HepG2 (cell line): Measurements from ENCODE around the gene ETF1. TPM values are rescaled to one million over a fixed set of nuclear protein-coding genes. Genes with fewer than 3 reads are reported as not detected.

ENCODE experiments used
- AHR ChIP-seq: IDR thresholded peaks from 2 replicates; pipeline ENCODE4 v1.6.1; 2018; ENCODE audit warnings: missing genetic modification reagents, missing compliant biosample characterization
- EZH2 ChIP-seq: conservative IDR thresholded peaks from 2 replicates; pipeline ENCODE4 v1.6.1; 2012; ENCODE audit warnings: mild to moderate bottlenecking, low read depth, low read length, moderate library complexity
- IRF2 ChIP-seq: IDR thresholded peaks from 2 replicates; pipeline ENCODE4 v1.6.1; 2018; ENCODE audit warnings: missing genetic modification reagents, missing compliant biosample characterization
- MBNL3 ChIP-seq: fragments of 250-450 bp; sonication (Bioruptor Pico); conservative IDR thresholded peaks from 2 replicates; pipeline ENCODE4 v1.8.0; 2022; ENCODE audit warnings: mild to moderate bottlenecking, inconsistent platforms
- NFYB ChIP-seq: sonication (generic); formaldehyde crosslinking; IDR thresholded peaks from 2 replicates; pipeline ENCODE4 v1.4.0; 2020; ENCODE audit warnings: missing genetic modification reagents
- PHF20 ChIP-seq: sonication (generic); formaldehyde crosslinking; IDR thresholded peaks from 2 replicates; pipeline ENCODE4 v1.5.0; 2020; ENCODE audit warnings: mild to moderate bottlenecking, missing genetic modification reagents
- POLR2G ChIP-seq: fragments of 200-400 bp; formaldehyde crosslinking; IDR thresholded peaks from 2 replicates; pipeline ENCODE4 v1.6.1; 2018; ENCODE audit warnings: mild to moderate bottlenecking, low read depth, low read length, moderate library complexity
- REL ChIP-seq: sonication (generic); formaldehyde crosslinking; conservative IDR thresholded peaks from 2 replicates; pipeline ENCODE4 v1.8.0; 2022; ENCODE audit warnings: mild to moderate bottlenecking, missing genetic modification reagents, moderate library complexity
- ZNF260 ChIP-seq: sonication (generic); formaldehyde crosslinking; IDR thresholded peaks from 2 replicates; pipeline ENCODE4 v1.4.0; 2020; ENCODE audit warnings: missing genetic modification reagents, low read depth, mild to moderate bottlenecking, borderline replicate concordance
- ZNF326 ChIP-seq: sonication (generic); formaldehyde crosslinking; IDR thresholded peaks from 2 replicates; pipeline ENCODE4 v1.4.0; 2020; ENCODE audit warnings: missing genetic modification reagents, borderline replicate concordance
- ZNF556 ChIP-seq: sonication (generic); formaldehyde crosslinking; IDR thresholded peaks from 2 replicates; pipeline ENCODE4 v1.4.0; 2020; ENCODE audit warnings: mild to moderate bottlenecking, missing genetic modification reagents, borderline replicate concordance
- ZNF776 ChIP-seq: sonication (generic); formaldehyde crosslinking; IDR thresholded peaks from 2 replicates; pipeline ENCODE4 v1.4.0; 2020; ENCODE audit warnings: mild to moderate bottlenecking, missing genetic modification reagents
- polyA plus RNA-seq, 8 experiments: library from polyadenylated mRNA; depleted of rRNA in 3 of 8; stranded (reverse) in 7 of 8; unstranded in 1 of 8; fragments of >200 nt; fragmentation: Illumina TruSeq in 4 of 8; extraction: Trizol in 4 of 8; gene quantifications; 2 replicates each; pipeline versions ENCODE4 v1.2.1 to v1.2.3, GENCODE V29; 2011 to 2016; ENCODE audit warnings: low read depth in 4 of 8, missing spikeins in 1 of 8, mixed read lengths in 1 of 8; ENCODE audit not compliant: insufficient read depth in 1 of 8
- total RNA-seq, 5 experiments: library from RNA; depleted of rRNA; stranded (reverse); fragments of >200 nt; fragmentation: Illumina TruSeq; extraction: Trizol; gene quantifications; 2 replicates each; pipeline ENCODE4 v1.2.3, GENCODE V29; 2016; ENCODE audit warnings: low read depth in 1 of 5
- TF ChIP-seq, protein P1 (sequence below): sonication (generic); formaldehyde crosslinking; IDR thresholded peaks from 2 replicates; pipeline ENCODE4 v1.8.0; 2022; ENCODE audit warnings: mild to moderate bottlenecking, missing genetic modification reagents, moderate library complexity
- TF ChIP-seq, protein P2 (sequence below): sonication (generic); formaldehyde crosslinking; IDR thresholded peaks from 2 replicates; pipeline ENCODE4 v1.4.0; 2020; ENCODE audit warnings: missing genetic modification reagents
- TF ChIP-seq, protein P3 (sequence below): sonication (generic); formaldehyde crosslinking; IDR thresholded peaks from 2 replicates; pipeline ENCODE4 v1.9.0; 2021; ENCODE audit warnings: missing genetic modification reagents, mild to moderate bottlenecking, borderline replicate concordance
- TF ChIP-seq, protein P4 (sequence below): IDR thresholded peaks from 2 replicates; pipeline ENCODE4 v1.6.1; 2016; ENCODE audit warnings: missing genetic modification reagents, missing compliant biosample characterization
- TF ChIP-seq, protein P5 (sequence below): sonication (generic); formaldehyde crosslinking; IDR thresholded peaks from 2 replicates; pipeline ENCODE4 v1.5.0; 2020; ENCODE audit warnings: mild to moderate bottlenecking, missing genetic modification reagents, borderline replicate concordance
- TF ChIP-seq, protein P6 (sequence below): sonication (generic); formaldehyde crosslinking; IDR thresholded peaks from 2 replicates; pipeline ENCODE4 v1.8.1; 2023; ENCODE audit warnings: missing genetic modification reagents, mild to moderate bottlenecking, borderline replicate concordance
- TF ChIP-seq, protein P7 (sequence below): sonication (generic); formaldehyde crosslinking; IDR thresholded peaks from 2 replicates; pipeline ENCODE4 v1.5.0; 2020; ENCODE audit warnings: mild to moderate bottlenecking, low read depth, missing genetic modification reagents, borderline replicate concordance

Gene ETF1
- total and polyA plus RNA-seq, 2 of the 13 experiments (the other 11 are each of a cell fraction or from before 2014, with no cell fraction given) = 52.1 to 184 TPM

DNA sequence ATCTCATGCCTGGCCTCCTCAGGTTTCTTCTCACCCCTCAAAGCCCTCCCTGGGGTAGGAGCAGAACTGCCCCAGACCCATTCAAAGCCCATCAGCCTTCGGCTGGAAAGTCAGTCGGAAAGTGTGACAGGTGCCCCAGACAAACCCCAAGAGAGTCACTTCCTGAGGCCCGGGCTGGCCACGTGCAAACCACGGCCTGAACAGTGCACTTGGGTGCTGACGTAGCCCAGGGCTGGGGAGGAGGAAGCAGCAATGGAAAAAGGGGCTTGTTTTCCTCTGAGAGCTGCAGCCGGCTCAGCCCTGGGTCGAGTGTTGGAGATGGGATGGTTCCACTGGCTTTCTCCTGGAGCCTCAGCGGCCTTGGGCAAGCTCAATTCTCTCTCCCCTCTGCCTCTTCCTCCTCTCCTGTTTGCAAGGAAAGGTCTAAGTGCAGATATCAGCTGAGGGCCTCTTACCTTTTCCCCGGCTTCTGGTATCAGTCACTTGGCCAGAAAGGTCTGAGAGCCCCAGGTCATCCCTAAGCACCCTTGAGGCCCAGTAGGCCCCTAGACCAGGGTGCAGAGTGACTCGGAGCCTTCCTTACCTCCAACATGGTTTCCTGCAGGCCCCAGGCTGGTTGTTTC, 83.6 kb downstream of the ETF1 start (continued):
- TF ChIP-seq PHF20 (CRISPR knock-in tag) (peak; percentile 61), ZNF260 (no peak), EZH2 (no peak), MBNL3 (no peak), ZNF776 (CRISPR knock-in tag) (peak; percentile 63; the same call in 1 of the 2 replicates), POLR2G (no peak), REL (CRISPR knock-in tag) (no peak), NFYB (CRISPR knock-in tag) (no peak), AHR (CRISPR knock-in tag) (no peak), ZNF556 (CRISPR knock-in tag) (no peak), ZNF326 (CRISPR knock-in tag) (no peak), IRF2 (CRISPR knock-in tag) (peak; percentile 43; the same call in 1 of the 2 replicates)
- TF ChIP-seq, protein P1, sequence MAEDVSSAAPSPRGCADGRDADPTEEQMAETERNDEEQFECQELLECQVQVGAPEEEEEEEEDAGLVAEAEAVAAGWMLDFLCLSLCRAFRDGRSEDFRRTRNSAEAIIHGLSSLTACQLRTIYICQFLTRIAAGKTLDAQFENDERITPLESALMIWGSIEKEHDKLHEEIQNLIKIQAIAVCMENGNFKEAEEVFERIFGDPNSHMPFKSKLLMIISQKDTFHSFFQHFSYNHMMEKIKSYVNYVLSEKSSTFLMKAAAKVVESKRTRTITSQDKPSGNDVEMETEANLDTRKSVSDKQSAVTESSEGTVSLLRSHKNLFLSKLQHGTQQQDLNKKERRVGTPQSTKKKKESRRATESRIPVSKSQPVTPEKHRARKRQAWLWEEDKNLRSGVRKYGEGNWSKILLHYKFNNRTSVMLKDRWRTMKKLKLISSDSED (CRISPR knock-in tag) = no peak
- TF ChIP-seq, protein P2, sequence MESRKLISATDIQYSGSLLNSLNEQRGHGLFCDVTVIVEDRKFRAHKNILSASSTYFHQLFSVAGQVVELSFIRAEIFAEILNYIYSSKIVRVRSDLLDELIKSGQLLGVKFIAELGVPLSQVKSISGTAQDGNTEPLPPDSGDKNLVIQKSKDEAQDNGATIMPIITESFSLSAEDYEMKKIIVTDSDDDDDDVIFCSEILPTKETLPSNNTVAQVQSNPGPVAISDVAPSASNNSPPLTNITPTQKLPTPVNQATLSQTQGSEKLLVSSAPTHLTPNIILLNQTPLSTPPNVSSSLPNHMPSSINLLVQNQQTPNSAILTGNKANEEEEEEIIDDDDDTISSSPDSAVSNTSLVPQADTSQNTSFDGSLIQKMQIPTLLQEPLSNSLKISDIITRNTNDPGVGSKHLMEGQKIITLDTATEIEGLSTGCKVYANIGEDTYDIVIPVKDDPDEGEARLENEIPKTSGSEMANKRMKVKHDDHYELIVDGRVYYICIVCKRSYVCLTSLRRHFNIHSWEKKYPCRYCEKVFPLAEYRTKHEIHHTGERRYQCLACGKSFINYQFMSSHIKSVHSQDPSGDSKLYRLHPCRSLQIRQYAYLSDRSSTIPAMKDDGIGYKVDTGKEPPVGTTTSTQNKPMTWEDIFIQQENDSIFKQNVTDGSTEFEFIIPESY (CRISPR knock-in tag) = 0 out of 2 replicates have a peak, but pooled peaks have one; percentile 11
- TF ChIP-seq, protein P3, sequence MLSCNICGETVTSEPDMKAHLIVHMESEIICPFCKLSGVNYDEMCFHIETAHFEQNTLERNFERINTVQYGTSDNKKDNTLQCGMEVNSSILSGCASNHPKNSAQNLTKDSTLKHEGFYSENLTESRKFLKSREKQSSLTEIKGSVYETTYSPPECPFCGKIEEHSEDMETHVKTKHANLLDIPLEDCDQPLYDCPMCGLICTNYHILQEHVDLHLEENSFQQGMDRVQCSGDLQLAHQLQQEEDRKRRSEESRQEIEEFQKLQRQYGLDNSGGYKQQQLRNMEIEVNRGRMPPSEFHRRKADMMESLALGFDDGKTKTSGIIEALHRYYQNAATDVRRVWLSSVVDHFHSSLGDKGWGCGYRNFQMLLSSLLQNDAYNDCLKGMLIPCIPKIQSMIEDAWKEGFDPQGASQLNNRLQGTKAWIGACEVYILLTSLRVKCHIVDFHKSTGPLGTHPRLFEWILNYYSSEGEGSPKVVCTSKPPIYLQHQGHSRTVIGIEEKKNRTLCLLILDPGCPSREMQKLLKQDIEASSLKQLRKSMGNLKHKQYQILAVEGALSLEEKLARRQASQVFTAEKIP (CRISPR knock-in tag) = no peak
- TF ChIP-seq, protein P4, sequence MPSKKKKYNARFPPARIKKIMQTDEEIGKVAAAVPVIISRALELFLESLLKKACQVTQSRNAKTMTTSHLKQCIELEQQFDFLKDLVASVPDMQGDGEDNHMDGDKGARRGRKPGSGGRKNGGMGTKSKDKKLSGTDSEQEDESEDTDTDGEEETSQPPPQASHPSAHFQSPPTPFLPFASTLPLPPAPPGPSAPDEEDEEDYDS (CRISPR knock-in tag) = peak; percentile 22; the same call in 1 of the 2 replicates
- TF ChIP-seq, protein P5, sequence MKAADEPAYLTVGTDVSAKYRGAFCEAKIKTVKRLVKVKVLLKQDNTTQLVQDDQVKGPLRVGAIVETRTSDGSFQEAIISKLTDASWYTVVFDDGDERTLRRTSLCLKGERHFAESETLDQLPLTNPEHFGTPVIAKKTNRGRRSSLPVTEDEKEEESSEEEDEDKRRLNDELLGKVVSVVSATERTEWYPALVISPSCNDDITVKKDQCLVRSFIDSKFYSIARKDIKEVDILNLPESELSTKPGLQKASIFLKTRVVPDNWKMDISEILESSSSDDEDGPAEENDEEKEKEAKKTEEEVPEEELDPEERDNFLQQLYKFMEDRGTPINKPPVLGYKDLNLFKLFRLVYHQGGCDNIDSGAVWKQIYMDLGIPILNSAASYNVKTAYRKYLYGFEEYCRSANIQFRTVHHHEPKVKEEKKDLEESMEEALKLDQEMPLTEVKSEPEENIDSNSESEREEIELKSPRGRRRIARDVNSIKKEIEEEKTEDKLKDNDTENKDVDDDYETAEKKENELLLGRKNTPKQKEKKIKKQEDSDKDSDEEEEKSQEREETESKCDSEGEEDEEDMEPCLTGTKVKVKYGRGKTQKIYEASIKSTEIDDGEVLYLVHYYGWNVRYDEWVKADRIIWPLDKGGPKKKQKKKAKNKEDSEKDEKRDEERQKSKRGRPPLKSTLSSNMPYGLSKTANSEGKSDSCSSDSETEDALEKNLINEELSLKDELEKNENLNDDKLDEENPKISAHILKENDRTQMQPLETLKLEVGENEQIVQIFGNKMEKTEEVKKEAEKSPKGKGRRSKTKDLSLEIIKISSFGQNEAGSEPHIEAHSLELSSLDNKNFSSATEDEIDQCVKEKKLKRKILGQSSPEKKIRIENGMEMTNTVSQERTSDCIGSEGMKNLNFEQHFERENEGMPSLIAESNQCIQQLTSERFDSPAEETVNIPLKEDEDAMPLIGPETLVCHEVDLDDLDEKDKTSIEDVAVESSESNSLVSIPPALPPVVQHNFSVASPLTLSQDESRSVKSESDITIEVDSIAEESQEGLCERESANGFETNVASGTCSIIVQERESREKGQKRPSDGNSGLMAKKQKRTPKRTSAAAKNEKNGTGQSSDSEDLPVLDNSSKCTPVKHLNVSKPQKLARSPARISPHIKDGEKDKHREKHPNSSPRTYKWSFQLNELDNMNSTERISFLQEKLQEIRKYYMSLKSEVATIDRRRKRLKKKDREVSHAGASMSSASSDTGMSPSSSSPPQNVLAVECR (CRISPR knock-in tag) = peak; percentile 64; the same call in 1 of the 2 replicates
- TF ChIP-seq, protein P6, sequence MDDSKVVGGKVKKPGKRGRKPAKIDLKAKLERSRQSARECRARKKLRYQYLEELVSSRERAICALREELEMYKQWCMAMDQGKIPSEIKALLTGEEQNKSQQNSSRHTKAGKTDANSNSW (CRISPR knock-in tag) = 0 out of 2 replicates have a peak, but pooled peaks have one; percentile 59
- TF ChIP-seq, protein P7, sequence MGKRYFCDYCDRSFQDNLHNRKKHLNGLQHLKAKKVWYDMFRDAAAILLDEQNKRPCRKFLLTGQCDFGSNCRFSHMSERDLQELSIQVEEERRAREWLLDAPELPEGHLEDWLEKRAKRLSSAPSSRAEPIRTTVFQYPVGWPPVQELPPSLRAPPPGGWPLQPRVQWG (CRISPR knock-in tag) = no peak
